ENCODE results near the gene PYROXD2. TPM values are rescaled to one million over a fixed set of nuclear protein-coding genes. Genes with fewer than 3 reads are reported as not detected.

Gene PYROXD2
- total RNA-seq, 1 experiment from 2014 or later, result 2.3 TPM

DNA sequence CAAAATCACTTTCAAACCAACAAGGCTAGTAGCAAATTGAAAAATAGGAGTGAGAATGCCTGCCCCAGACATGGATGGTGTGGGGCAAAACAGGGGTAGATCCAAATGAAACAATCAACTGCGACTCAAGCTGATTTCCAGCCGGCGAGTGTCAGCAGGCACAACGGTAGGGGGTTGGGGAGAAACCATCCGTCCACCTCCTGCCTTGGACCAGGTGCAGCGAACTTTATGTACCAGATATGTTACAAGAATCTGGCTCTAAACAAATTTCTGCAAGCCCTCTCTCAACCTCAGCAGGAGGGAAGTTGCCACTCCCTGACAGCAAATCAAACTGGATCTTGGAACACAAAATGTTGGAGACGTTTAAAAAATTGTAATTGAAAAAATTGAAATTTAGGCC, 45.2 kb downstream of the PYROXD2 start:
- H3K27me3 ChIP-seq (ENCODE audit: control insufficient read depth, insufficient read depth, low read length), result no peaks in the 10 kb centered on the region; the same call in 1 of the 2 replicates
- in situ Hi-C loops (cut with HindIII; ENCODE audit: low pct_unique_long_range_greater_than_20kb, low sequenced_read_pairs) (no loop called here), intact Hi-C loops (cut with micrococcal nuclease; ENCODE audit: unreplicated experiment) (no loop called here)
- no peaks in the 10 kb centered on the region for H3K36me3 ChIP-seq (ENCODE audit: control insufficient read depth, insufficient read depth, low read length)
- H3K4me3 ChIP-seq (ENCODE audit: low read depth in 2 of 2, low read length in 2 of 2), result no peak overlapping the region
- ChIA-PET POLR2A (no interaction called here), CTCF (no interaction called here)
- no peak for ATAC-seq
- no peaks in the 10 kb centered on the region for H3K4me1 ChIP-seq (ENCODE audit: control insufficient read depth, insufficient read depth, low read length)
- H3K9me3 ChIP-seq (ENCODE audit: control insufficient read depth, insufficient read depth, low read depth, low read length), result no peaks in the 10 kb centered on the region
- no peak for DNase-seq (ENCODE audit: low read depth, low spot score)
- no TSS peak for BruUV-seq (replicated peaks)
- H3K27ac ChIP-seq (ENCODE audit: low read length), result no peak overlapping the region
- no peak for TF ChIP-seq POLR2AphosphoS5 (IDR thresholded peaks at IDR 0.05; ENCODE audit: low read depth, low read length)
- no peak for TF ChIP-seq TCF7L2 (IDR thresholded peaks at IDR 0.05; ENCODE audit: low read depth, low read length)
- TF ChIP-seq, protein P1, sequence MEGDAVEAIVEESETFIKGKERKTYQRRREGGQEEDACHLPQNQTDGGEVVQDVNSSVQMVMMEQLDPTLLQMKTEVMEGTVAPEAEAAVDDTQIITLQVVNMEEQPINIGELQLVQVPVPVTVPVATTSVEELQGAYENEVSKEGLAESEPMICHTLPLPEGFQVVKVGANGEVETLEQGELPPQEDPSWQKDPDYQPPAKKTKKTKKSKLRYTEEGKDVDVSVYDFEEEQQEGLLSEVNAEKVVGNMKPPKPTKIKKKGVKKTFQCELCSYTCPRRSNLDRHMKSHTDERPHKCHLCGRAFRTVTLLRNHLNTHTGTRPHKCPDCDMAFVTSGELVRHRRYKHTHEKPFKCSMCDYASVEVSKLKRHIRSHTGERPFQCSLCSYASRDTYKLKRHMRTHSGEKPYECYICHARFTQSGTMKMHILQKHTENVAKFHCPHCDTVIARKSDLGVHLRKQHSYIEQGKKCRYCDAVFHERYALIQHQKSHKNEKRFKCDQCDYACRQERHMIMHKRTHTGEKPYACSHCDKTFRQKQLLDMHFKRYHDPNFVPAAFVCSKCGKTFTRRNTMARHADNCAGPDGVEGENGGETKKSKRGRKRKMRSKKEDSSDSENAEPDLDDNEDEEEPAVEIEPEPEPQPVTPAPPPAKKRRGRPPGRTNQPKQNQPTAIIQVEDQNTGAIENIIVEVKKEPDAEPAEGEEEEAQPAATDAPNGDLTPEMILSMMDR (IDR thresholded peaks at IDR 0.05), result no peak
- TF ChIP-seq, protein P2, sequence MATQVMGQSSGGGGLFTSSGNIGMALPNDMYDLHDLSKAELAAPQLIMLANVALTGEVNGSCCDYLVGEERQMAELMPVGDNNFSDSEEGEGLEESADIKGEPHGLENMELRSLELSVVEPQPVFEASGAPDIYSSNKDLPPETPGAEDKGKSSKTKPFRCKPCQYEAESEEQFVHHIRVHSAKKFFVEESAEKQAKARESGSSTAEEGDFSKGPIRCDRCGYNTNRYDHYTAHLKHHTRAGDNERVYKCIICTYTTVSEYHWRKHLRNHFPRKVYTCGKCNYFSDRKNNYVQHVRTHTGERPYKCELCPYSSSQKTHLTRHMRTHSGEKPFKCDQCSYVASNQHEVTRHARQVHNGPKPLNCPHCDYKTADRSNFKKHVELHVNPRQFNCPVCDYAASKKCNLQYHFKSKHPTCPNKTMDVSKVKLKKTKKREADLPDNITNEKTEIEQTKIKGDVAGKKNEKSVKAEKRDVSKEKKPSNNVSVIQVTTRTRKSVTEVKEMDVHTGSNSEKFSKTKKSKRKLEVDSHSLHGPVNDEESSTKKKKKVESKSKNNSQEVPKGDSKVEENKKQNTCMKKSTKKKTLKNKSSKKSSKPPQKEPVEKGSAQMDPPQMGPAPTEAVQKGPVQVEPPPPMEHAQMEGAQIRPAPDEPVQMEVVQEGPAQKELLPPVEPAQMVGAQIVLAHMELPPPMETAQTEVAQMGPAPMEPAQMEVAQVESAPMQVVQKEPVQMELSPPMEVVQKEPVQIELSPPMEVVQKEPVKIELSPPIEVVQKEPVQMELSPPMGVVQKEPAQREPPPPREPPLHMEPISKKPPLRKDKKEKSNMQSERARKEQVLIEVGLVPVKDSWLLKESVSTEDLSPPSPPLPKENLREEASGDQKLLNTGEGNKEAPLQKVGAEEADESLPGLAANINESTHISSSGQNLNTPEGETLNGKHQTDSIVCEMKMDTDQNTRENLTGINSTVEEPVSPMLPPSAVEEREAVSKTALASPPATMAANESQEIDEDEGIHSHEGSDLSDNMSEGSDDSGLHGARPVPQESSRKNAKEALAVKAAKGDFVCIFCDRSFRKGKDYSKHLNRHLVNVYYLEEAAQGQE (IDR thresholded peaks at IDR 0.05; ENCODE audit: insufficient read depth in 1 of 2, low read depth in 2 of 2, low read length in 1 of 2), result no peak
- no peak for TF ChIP-seq SIN3A (IDR thresholded peaks at IDR 0.05; ENCODE audit: borderline replicate concordance, insufficient read depth, low read depth, low read length)

DNA sequence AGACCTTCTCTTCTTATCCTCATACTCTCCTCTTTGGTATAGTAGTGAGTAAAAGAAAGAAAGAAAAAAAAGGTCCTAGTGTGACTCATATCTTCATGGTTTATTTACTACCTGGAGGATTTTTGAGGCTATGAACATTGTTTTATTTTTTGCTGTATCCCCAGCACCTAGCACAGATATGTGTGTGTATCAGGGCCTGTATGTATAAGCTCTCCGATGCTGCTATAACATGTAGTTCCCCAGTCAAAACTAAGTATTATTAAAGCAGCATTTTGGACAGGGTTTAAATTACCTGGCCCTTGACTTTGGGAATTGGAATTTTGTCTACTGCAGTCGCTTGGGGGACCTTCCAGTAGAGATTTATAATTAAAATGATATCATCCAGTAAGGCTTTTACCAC, 46.3 kb downstream of the PYROXD2 start:
- no peaks in the 10 kb centered on the region; the same call in 1 of the 2 replicates for H3K27me3 ChIP-seq (ENCODE audit: control insufficient read depth, insufficient read depth, low read length)
- H3K9me3 ChIP-seq (ENCODE audit: control insufficient read depth, insufficient read depth, low read depth, low read length), result no peaks in the 10 kb centered on the region
- no peak for TF ChIP-seq SIN3A (IDR thresholded peaks at IDR 0.05; ENCODE audit: borderline replicate concordance, insufficient read depth, low read depth, low read length)
- no peak for TF ChIP-seq TCF7L2 (IDR thresholded peaks at IDR 0.05; ENCODE audit: low read depth, low read length)
- TF ChIP-seq POLR2AphosphoS5 (IDR thresholded peaks at IDR 0.05; ENCODE audit: low read depth, low read length), result no peak
- TF ChIP-seq, protein P2 (IDR thresholded peaks at IDR 0.05; ENCODE audit: insufficient read depth in 1 of 2, low read depth in 2 of 2, low read length in 1 of 2), result no peak
- TF ChIP-seq, protein P1 (IDR thresholded peaks at IDR 0.05), result no peak
- POLR2A ChIA-PET, result no interaction called here
- no peaks in the 10 kb centered on the region for H3K36me3 ChIP-seq (ENCODE audit: control insufficient read depth, insufficient read depth, low read length)
- BruUV-seq (replicated peaks), result no TSS peak
- no peak overlapping the region for H3K27ac ChIP-seq (ENCODE audit: low read length)
- ATAC-seq, result no peak
- no peaks in the 10 kb centered on the region for H3K4me1 ChIP-seq (ENCODE audit: control insufficient read depth, insufficient read depth, low read length)
- CTCF ChIA-PET, result no interaction called here
- intact Hi-C loops (cut with micrococcal nuclease; ENCODE audit: unreplicated experiment) (no loop called here), in situ Hi-C loops (cut with HindIII; ENCODE audit: low pct_unique_long_range_greater_than_20kb, low sequenced_read_pairs) (no loop called here)
- DNase-seq (ENCODE audit: low read depth, low spot score), result no peak
- H3K4me3 ChIP-seq (ENCODE audit: low read depth in 2 of 2, low read length in 2 of 2), result no peak overlapping the region
